OCI-M1 (cell line): ENCODE measurements around the gene BDP1.
"Not testable (repeated sequence)": the region's sequence is repeated elsewhere in the genome, so short reads cannot be mapped to it uniquely, and the experiment has no call there.

Source experiments
- DNase-seq: peaks from one replicate; lab custom pipeline; 2025; lab: John Stamatoyannopoulos, UW

BDP1 gene

GRCh38 chr5:71460693-71461092 lies 5.2 kb downstream of the BDP1 start:
- no peak for DNase-seq

GRCh38 chr5:71461360-71461759 lies 5.9 kb downstream of the BDP1 start:
- no peak for DNase-seq

- no peak for DNase-seq
Measured at GRCh38 chr5:71471193-71471592, 15.7 kb downstream of the BDP1 start.

- peak; percentile 49 for DNase-seq
Measured at GRCh38 chr5:71475788-71476384, 20.4 kb downstream of the BDP1 start.

- DNase-seq = no peak
Measured at GRCh38 chr5:71481441-71481840, 26.0 kb downstream of the BDP1 start.

- no peak for DNase-seq
Measured at GRCh38 chr5:71482132-71482531, 26.7 kb downstream of the BDP1 start.

GRCh38 chr5:71483355-71483754 lies 27.9 kb downstream of the BDP1 start:
- DNase-seq = no peak

- no peak for DNase-seq
Measured at GRCh38 chr5:71492817-71493615, 37.6 kb downstream of the BDP1 start.

GRCh38 chr5:71494202-71494601 lies 38.8 kb downstream of the BDP1 start:
- not testable (repeated sequence) for DNase-seq

- not testable (repeated sequence) for DNase-seq
Measured at GRCh38 chr5:71498756-71499155, 43.3 kb downstream of the BDP1 start.

- no peak for DNase-seq
Measured at GRCh38 chr5:71503536-71503935, 48.1 kb downstream of the BDP1 start.

GRCh38 chr5:71522151-71522550 lies 66.7 kb downstream of the BDP1 start:
- DNase-seq = no peak

- DNase-seq = not testable (repeated sequence)
Measured at GRCh38 chr5:71525611-71526010, 70.2 kb downstream of the BDP1 start.

GRCh38 chr5:71528206-71528605 lies 72.8 kb downstream of the BDP1 start:
- no peak for DNase-seq

- DNase-seq = peak; percentile 57
Measured at GRCh38 chr5:71529682-71530081, 74.2 kb downstream of the BDP1 start.

GRCh38 chr5:71533142-71533541 lies 77.7 kb downstream of the BDP1 start:
- peak; percentile 47 for DNase-seq

GRCh38 chr5:71533615-71534014 lies 78.2 kb downstream of the BDP1 start:
- DNase-seq = peak; percentile 36

- peak; percentile 70 for DNase-seq
Measured at GRCh38 chr5:71537687-71538086, 82.2 kb downstream of the BDP1 start.

GRCh38 chr5:71550885-71551284 lies 95.4 kb downstream of the BDP1 start:
- DNase-seq = not testable (repeated sequence)

- not testable (repeated sequence) for DNase-seq
Measured at GRCh38 chr5:71551582-71551981, 96.1 kb downstream of the BDP1 start.

- not testable (repeated sequence) for DNase-seq
Measured at GRCh38 chr5:71552026-71552749, 96.7 kb downstream of the BDP1 start.

GRCh38 chr5:71563161-71563560 lies 107.7 kb downstream of the BDP1 start:
- no peak for DNase-seq

- DNase-seq = no peak
Measured at GRCh38 chr5:71564895-71565294, 109.4 kb downstream of the BDP1 start.
